22Rv1 (cell line): Measurements from ENCODE around the gene KIRREL3.

Experiments
- ZFX ChIP-seq: fragments of 450-650 bp; IDR thresholded peaks from 2 replicates; pipeline ENCODE4 v1.6.1; 2017; ENCODE audit warnings: antibody characterized with exemption, borderline replicate concordance
- TF ChIP-seq, protein P1 (sequence below): fragments of 450-650 bp; IDR thresholded peaks from 2 replicates; pipeline ENCODE4 v1.5.1; 2017; ENCODE audit warnings: mild to moderate bottlenecking

DNA sequence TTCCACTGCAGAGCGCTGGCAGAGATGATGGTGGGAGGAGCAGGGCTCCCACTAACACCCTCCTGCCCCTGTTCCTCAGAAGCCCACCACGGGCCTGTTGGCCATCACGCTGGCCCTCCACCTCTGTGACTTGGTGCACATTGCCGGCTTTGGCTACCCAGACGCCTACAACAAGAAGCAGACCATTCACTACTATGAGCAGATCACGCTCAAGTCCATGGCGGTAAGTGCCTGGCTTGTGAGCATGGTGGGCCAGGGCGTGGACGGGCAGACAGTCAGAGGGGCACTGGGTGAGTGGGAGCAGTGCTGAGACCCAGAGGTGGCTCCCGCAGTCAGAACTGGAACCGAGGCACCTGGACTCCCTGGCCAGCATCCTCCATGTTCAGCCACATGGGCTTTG, 587.1 kb downstream of the KIRREL3 start:
- TF ChIP-seq, protein P1, sequence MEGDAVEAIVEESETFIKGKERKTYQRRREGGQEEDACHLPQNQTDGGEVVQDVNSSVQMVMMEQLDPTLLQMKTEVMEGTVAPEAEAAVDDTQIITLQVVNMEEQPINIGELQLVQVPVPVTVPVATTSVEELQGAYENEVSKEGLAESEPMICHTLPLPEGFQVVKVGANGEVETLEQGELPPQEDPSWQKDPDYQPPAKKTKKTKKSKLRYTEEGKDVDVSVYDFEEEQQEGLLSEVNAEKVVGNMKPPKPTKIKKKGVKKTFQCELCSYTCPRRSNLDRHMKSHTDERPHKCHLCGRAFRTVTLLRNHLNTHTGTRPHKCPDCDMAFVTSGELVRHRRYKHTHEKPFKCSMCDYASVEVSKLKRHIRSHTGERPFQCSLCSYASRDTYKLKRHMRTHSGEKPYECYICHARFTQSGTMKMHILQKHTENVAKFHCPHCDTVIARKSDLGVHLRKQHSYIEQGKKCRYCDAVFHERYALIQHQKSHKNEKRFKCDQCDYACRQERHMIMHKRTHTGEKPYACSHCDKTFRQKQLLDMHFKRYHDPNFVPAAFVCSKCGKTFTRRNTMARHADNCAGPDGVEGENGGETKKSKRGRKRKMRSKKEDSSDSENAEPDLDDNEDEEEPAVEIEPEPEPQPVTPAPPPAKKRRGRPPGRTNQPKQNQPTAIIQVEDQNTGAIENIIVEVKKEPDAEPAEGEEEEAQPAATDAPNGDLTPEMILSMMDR, result no peak
- TF ChIP-seq ZFX, result no peak
